ENCODE results near the gene TNFRSF12A.

GRCh38 chr16:3007059-3007956 lies 12.9 kb upstream of the TNFRSF12A start:
- TF ChIP-seq ZNF548 (tag by site-specific recombination; IDR thresholded peaks at IDR 0.05) (no peak), ZNF76 (tag by site-specific recombination; IDR thresholded peaks at IDR 0.05; ENCODE audit: borderline replicate concordance, low read depth) (no peak), CTCF (tag by site-specific recombination; IDR thresholded peaks at IDR 0.05) (no peak), ZFP37 (tag by site-specific recombination; IDR thresholded peaks at IDR 0.05) (no peak)
